Suprapubic skin (tissue), 4 donors: ENCODE data around the gene MTURN. TPM values are rescaled to one million over a fixed set of nuclear protein-coding genes. Genes with fewer than 3 reads are reported as not detected.

Experiments used
- DNase-seq, 2 donors: peaks; one replicate each; pipeline ENCODE4 v3.0.0-alpha.2; 2019; ENCODE audit warnings: low spot score in 2 of 2
- H3K27ac ChIP-seq: fragments of 200-600 bp; sonication (generic); one replicate; pipeline ENCODE4 v1.5.1; 2019
- H3K27me3 ChIP-seq: fragments of 200-600 bp; sonication (generic); one replicate; pipeline ENCODE4 v1.5.1; 2019
- H3K36me3 ChIP-seq: fragments of 200-600 bp; sonication (generic); one replicate; pipeline ENCODE4 v1.5.1; 2019
- H3K4me1 ChIP-seq: fragments of 200-600 bp; sonication (generic); one replicate; pipeline ENCODE4 v1.5.1; 2019
- H3K4me3 ChIP-seq: fragments of 200-600 bp; sonication (generic); one replicate; pipeline ENCODE4 v1.5.1; 2019; ENCODE audit warnings: mild to moderate bottlenecking
- H3K9me3 ChIP-seq: fragments of 200-600 bp; sonication (generic); one replicate; pipeline ENCODE4 v1.5.1; 2019
- EP300 ChIP-seq: sonication (generic); formaldehyde crosslinking; IDR thresholded peaks from one replicate; pipeline ENCODE4 v1.6.1; 2017; ENCODE audit warnings: antibody characterized with exemption
- POLR2A ChIP-seq, 2 donors: fragments of 450-650 bp; IDR thresholded peaks; one replicate each; pipeline ENCODE4 v1.6.1; 2017; ENCODE audit warnings: antibody characterized with exemption in 2 of 2, mild to moderate bottlenecking in 2 of 2, moderate library complexity in 2 of 2
- POLR2AphosphoS5 ChIP-seq, 3 donors: sonication (generic); formaldehyde crosslinking; IDR thresholded peaks; one replicate each; pipeline ENCODE4 v1.6.1; 2017; ENCODE audit warnings: antibody characterized with exemption in 3 of 3
- WGBS: methylation state at CpG from one replicate; pipeline ENCODE4 v1.1.5; 2018; 5-methylcytosine and 5-hydroxymethylcytosine counted together
- total RNA-seq, 4 donors: library from RNA; depleted of rRNA; stranded (reverse); fragments of >200 nt; gene quantifications; one replicate each; pipeline ENCODE4 v1.1.0, GENCODE V29; 2016
- TF ChIP-seq, protein P1 (sequence below), 2 donors: fragments of 200-600 bp in 1 of 2; fragments of 450-650 bp in 1 of 2; sonication (generic) in 1 of 2; IDR thresholded peaks; one replicate each; pipeline ENCODE4 v1.5.1; 2016 to 2019; ENCODE audit warnings: antibody characterized with exemption in 2 of 2, mild to moderate bottlenecking in 1 of 2, moderate library complexity in 1 of 2

Gene MTURN
- 100 to 1,000 TPM in 1 of 4 donors, 10 to 100 TPM in 3; 42.9 to 103 (median 58.0) TPM for total RNA-seq

DNA sequence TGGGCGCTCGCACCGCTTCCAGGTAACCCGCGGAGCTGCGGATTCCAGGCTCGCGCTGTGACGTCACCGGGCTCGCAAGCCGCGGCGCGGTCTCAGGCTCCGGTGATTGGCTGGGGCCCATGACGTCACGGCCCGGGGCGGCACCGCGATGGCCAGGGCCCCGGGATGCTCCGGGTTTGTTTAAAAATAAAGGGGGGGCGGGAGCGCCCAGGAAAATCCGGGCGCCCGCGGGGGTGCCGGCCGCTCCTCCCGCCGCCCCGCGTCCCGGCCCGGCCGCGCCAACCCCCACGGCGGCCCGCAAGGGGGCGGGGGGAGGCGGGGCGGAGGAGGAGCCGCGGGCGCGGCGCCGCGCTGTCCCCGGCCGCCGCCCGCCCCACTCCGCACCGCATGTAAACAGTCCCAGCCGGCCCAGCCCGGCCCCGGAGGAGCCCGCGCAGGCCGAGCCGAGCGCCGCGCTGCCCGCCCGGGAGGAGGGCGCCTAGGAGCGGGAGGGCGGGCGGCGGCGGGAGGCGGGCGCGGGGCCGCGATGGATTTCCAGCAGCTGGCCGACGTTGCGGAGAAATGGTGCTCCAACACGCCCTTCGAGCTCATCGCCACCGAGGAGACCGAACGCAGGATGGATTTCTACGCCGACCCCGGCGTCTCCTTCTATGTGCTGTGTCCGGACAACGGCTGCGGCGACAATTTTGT, at the start of gene MTURN:
TSS of gene MTURN (plus strand) at position 376 of the 690 bp plus-strand sequence. CDS start at position 527, 151 bp downstream.
- 1% methylated on average over 62 of the region's 99 CpGs for WGBS
- Histone ChIP-seq H3K36me3 (no peaks in the 10 kb centered on the region), H3K27me3 (no peaks in the 10 kb centered on the region), H3K27ac (peak within 1 kb of the TSS; percentile 96), H3K9me3 (no peaks in the 10 kb centered on the region), H3K4me1 (peaks cover 30% of the 10 kb centered on the region), H3K4me3 (peak within 1 kb of the TSS; percentile 99)
- peak; percentile 75 for TF ChIP-seq POLR2A (IDR thresholded peaks at IDR 0.05)
- TF ChIP-seq, protein P1, sequence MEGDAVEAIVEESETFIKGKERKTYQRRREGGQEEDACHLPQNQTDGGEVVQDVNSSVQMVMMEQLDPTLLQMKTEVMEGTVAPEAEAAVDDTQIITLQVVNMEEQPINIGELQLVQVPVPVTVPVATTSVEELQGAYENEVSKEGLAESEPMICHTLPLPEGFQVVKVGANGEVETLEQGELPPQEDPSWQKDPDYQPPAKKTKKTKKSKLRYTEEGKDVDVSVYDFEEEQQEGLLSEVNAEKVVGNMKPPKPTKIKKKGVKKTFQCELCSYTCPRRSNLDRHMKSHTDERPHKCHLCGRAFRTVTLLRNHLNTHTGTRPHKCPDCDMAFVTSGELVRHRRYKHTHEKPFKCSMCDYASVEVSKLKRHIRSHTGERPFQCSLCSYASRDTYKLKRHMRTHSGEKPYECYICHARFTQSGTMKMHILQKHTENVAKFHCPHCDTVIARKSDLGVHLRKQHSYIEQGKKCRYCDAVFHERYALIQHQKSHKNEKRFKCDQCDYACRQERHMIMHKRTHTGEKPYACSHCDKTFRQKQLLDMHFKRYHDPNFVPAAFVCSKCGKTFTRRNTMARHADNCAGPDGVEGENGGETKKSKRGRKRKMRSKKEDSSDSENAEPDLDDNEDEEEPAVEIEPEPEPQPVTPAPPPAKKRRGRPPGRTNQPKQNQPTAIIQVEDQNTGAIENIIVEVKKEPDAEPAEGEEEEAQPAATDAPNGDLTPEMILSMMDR (IDR thresholded peaks at IDR 0.05): no peak
- DNase-seq: peak; percentile 93 to 96

DNA sequence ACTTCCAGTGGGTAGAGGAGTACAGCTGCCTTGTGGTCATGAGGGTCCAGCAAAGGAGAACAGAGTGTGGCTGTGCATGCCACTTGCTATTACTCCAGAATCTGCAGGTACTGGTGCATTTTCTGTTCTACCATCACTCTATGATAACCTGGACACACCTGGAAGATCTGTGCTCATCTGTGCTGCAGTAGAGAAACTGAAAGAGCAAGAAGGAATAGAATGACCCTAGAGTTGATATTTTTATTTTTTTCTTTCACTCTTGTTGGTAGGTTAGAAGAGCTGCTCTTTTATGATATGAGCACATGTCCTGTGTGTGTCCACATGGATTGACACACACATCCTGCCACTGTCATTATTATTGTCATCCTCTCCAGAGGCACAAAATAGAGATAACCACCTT, 48.3 kb upstream of the MTURN start:
- Histone ChIP-seq H3K36me3 (no peaks in the 10 kb centered on the region), H3K4me1 (no peaks in the 10 kb centered on the region), H3K9me3 (no peaks in the 10 kb centered on the region), H3K4me3 (no peak overlapping the region), H3K27ac (no peak overlapping the region), H3K27me3 (no peaks in the 10 kb centered on the region)
- TF ChIP-seq EP300 (no peak), POLR2AphosphoS5 (IDR thresholded peaks at IDR 0.05) (no peak), POLR2A (IDR thresholded peaks at IDR 0.05) (no peak)
- TF ChIP-seq, protein P1 (IDR thresholded peaks at IDR 0.05): no peak
- DNase-seq: no peak

DNA sequence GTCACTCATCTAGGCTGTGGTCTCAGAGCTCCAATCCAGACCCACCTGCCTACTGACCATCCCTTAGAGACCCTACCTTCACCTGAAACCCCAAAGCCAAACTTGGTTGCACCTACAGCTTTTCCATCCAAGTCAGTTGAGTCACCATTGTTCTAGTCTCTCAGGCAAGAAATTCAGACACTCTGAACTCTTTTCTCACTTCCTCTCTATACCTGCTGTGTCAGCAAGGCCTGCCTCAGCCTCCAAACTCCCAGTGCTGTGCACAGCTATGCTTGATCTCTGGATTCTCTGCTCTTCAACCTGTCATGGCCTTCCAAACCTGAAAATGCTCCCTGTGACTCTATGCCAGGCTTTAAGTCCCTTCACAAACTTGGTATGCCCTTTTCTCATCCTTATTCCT, 47.4 kb upstream of the MTURN start:
- DNase-seq: no peak
- TF ChIP-seq EP300 (no peak), POLR2A (IDR thresholded peaks at IDR 0.05) (no peak), POLR2AphosphoS5 (IDR thresholded peaks at IDR 0.05) (no peak)
- TF ChIP-seq, protein P1 (IDR thresholded peaks at IDR 0.05): no peak

DNA sequence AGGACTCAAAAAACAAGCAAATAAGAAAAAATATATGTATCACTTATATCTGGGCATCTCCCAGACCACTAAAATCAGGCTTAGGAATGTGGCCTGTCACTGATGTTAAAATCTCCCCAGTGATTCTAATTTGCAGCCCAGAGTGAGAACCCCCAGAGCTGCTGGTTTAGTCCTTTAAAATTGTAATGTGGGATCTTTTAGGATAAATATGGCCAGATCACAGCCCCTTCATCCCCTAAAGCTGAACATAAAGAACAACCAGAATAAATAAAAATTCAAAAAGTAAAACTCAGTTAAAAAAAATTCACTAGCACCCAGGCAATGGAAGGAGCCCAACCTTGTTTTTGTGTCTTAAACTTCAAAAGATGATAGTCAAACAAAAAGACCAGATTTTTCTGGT, 46.4 kb upstream of the MTURN start:
- Histone ChIP-seq H3K27me3 (no peaks in the 10 kb centered on the region), H3K4me3 (no peak overlapping the region), H3K27ac (no peak overlapping the region), H3K36me3 (no peaks in the 10 kb centered on the region), H3K4me1 (no peaks in the 10 kb centered on the region), H3K9me3 (no peaks in the 10 kb centered on the region)
- DNase-seq: no peak
- TF ChIP-seq, protein P1 (IDR thresholded peaks at IDR 0.05): no peak
- no peak for TF ChIP-seq POLR2AphosphoS5 (IDR thresholded peaks at IDR 0.05)
- TF ChIP-seq POLR2A (IDR thresholded peaks at IDR 0.05): no peak
- TF ChIP-seq EP300: no peak

More for the DNA sequence above, 47.4 kb upstream of the MTURN start:
- Histone ChIP-seq H3K9me3 (no peaks in the 10 kb centered on the region), H3K36me3 (no peaks in the 10 kb centered on the region), H3K27me3 (no peaks in the 10 kb centered on the region), H3K27ac (no peak overlapping the region), H3K4me1 (no peaks in the 10 kb centered on the region), H3K4me3 (no peak overlapping the region)

DNA sequence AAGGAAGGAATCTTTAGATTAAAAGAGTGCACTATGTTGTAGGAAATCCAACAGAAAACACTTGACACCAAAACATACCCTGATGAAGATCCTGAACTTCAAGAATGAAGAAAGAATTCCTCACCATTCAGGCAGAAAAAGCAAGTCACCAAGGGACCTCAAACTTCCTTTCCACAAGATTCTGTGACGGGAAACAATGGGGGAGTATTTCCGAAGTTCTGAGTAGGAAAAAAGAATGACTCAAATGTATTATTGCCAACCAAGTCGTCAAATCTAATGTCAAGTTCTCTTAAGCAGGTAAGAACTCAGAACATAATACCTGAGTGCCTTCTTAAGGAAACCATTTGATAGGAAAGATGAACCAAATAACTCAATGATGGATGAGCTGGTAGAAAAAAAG, 44.7 kb upstream of the MTURN start:
- Histone ChIP-seq H3K27ac (no peak overlapping the region), H3K9me3 (no peaks in the 10 kb centered on the region), H3K4me3 (no peak overlapping the region), H3K27me3 (no peaks in the 10 kb centered on the region), H3K4me1 (no peaks in the 10 kb centered on the region), H3K36me3 (no peaks in the 10 kb centered on the region)
- WGBS: 73% methylated on average over 3 of the region's 3 CpGs
- DNase-seq: no peak
- TF ChIP-seq, protein P1 (IDR thresholded peaks at IDR 0.05): no peak
- no peak for TF ChIP-seq POLR2AphosphoS5 (IDR thresholded peaks at IDR 0.05)
- TF ChIP-seq POLR2A (IDR thresholded peaks at IDR 0.05): no peak
- no peak for TF ChIP-seq EP300
